ENCODE results near the gene FGF10.

Gene FGF10

DNA sequence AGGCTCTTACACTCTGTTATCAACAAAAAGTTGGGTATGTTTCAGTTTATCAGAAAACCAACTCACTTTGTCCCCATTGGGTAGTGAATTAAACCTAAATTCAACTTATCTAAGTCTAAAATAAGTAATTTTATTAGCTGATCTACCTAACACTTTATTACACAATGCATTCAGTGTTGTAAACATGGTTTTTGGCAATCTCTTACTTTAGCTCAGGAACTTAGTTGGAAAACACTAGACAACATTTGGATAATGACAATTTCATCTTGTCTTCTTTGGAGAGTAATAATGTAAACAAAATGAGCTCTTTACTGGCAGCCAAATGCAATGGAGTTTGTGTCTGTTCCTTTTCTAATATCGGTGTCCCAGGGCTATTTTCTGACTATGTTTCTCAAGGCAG, 33.0 kb downstream of the FGF10 start:
- DNase-seq (ENCODE audit: low read depth in 2 of 2), result no peak

- DNase-seq (ENCODE audit: low read depth in 2 of 2), result no peak
Observed at GRCh38 chr5:44345871-44346270, 43.3 kb downstream of the FGF10 start.

DNA sequence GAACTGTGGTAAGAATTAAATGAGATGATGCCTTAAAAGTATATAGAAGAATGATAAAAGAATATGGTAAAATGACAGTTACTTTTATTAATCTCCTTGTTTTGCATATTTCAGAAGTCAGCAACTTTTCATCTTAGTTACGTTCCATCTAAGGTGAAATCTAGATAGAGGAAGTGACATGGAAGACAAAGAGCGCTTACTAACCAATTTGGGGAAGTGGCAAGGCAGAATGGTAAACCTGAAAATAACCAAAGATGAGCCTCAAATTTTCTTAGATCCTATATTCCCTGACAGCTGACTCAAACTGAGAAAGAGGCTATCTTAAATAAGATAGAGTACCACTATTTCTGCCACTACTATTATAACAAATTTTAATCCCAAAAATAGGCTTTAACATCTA, 52.5 kb downstream of the FGF10 start:
- no peak for DNase-seq (ENCODE audit: low read depth in 2 of 2)

DNA sequence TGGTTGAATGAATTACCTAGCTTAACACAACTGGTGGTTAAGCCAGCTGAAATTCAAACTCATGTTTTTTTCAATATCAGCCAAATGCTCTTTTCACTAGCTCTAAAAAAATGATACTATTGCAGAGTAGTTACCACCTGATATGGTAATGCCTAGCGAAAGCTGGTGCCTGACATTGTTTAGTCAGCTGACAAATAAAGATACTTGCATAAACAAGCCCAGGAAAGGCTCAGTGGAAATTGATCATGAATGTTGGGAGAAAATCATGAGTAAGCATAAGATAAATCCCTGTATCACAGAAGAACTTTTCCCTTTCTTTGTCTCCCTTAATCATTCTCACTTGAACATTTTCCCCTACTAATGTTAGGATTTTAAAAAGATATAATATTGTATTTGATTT, 54.6 kb downstream of the FGF10 start:
- DNase-seq (ENCODE audit: low read depth in 2 of 2), result no peak

GRCh38 chr5:44332285-44332971, 56.8 kb downstream of the FGF10 start:
- no peak for DNase-seq (ENCODE audit: low read depth in 2 of 2)

GRCh38 chr5:44331471-44332050, 57.7 kb downstream of the FGF10 start:
- no peak for DNase-seq (ENCODE audit: low read depth in 2 of 2)

DNA sequence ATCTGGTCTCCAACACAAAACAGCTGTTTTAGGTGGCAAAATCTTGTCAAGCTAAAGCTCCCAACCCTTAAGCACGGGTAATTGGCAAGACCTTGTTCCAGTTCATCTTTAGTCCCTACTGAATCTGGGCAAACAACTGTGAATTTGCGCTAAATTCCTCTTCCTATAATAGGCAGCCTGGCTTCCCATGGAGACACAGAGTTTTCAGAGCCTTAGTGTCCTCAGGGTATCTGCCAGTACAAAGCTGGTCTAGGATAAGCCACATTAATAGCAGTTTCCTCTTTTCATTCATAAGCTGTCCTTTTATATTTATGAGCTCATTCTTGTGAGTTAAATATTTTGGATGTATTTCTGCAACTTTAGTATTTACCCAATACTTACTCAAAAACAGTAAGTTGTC, 59.5 kb downstream of the FGF10 start:
- no peak for DNase-seq (ENCODE audit: low read depth in 2 of 2)

DNA sequence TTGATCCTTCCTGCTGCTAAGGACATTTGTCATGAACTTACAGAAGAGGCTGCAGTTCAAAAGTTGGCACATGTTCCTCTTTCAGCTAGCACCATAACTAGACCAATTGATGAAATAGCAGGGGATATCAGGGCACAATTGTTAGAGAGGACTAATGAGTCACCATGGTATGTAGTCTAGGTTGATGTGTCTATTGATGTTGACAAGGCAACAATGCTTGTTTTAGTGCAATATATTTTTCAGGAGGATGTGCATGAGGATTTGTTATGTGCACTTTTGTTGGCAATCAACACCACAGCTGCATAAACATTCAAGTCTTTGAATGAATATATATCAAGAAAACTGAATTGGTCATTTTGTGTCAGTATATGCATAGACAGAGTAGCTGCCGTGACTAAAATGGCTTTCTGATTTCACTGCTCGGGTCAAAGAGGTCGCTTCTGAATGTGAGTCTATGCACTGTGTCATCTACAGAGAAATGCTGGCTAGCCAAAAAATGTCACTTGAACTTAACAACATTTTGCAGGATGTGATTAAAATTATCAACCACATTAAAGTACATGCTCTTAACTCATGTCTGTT, 68.0 kb downstream of the FGF10 start:
- no peak for DNase-seq (ENCODE audit: low read depth in 2 of 2)

- DNase-seq (ENCODE audit: low read depth in 2 of 2), result no peak
Observed at GRCh38 chr5:44320188-44320587, 69.0 kb downstream of the FGF10 start.

GRCh38 chr5:44318883-44319282, 70.3 kb downstream of the FGF10 start:
- DNase-seq (ENCODE audit: low read depth in 2 of 2), result no peak

DNA sequence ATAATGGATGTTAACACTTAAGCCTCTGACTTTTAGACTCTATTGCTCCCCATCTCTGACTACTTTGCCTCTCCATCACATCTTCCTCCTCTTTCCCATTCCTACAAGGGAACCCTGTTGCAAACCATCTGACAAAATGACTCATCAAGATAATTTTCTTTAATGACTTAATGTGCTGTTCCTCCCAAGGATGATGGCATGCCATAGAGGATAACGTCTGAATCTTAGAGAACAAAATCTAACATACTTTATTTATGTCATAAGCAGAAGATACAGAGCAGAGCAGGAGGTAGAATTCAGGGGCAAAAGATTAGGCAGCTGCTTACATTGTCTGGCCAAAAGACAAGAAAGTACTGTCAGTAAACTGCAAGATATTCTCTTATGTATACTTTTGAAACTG, 76.8 kb downstream of the FGF10 start:
- no peak for DNase-seq (ENCODE audit: low read depth in 2 of 2)

- DNase-seq (ENCODE audit: low read depth in 2 of 2), result no peak
Observed at GRCh38 chr5:44300551-44300950, 88.7 kb downstream of the FGF10 start.

- DNase-seq (ENCODE audit: low read depth in 2 of 2), result no peak
Observed at GRCh38 chr5:44299394-44299793, 89.8 kb downstream of the FGF10 start.

DNA sequence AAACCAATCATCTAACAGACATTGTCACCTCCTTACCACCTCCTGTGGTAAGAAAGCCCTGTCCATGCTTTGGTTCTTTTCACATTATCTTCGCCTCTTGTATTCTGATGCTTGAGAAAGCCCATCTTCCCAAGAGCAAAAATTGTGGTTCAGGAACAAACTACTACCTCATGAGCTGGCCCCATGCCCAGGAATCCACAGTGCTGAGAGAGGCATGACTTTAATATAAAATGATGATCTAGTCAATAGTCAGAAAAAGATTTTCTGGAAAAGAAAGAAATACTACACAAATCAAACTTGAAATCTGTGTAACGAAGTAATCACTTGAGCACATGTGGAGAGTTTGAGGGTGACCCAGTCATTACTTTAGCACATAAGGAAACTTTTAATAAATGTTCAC, 94.7 kb downstream of the FGF10 start:
- no peak for DNase-seq (ENCODE audit: low read depth in 2 of 2)

- no peak for DNase-seq (ENCODE audit: low read depth in 2 of 2)
Observed at GRCh38 chr5:44292736-44293135, 96.5 kb downstream of the FGF10 start.

GRCh38 chr5:44278469-44278868, 110.8 kb downstream of the FGF10 start:
- DNase-seq (ENCODE audit: low read depth in 2 of 2), result no peak

GRCh38 chr5:44275908-44276307, 113.3 kb downstream of the FGF10 start:
- no peak for DNase-seq (ENCODE audit: low read depth in 2 of 2)

DNA sequence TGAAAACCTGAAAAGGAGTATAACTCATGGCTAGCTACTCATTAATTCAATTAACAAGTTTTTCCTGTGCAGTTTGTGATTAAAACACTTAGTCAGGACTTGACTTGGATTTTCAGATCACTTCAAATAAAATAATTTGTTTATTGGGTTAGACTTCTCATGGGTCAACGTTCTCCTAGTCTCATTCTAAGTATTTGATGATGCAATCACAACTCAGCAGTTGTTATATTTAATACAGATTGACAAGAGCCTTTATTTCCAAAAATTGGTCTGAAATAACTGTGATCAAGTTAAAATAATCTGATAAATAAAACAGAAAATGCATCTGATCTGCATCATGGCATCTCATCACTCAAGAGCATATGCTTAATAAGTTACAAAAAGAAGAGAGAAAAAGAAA, 113.9 kb downstream of the FGF10 start:
- DNase-seq (ENCODE audit: low read depth in 2 of 2), result no peak

- no peak for DNase-seq (ENCODE audit: low read depth in 2 of 2)
Observed at GRCh38 chr5:44267909-44268308, 121.3 kb downstream of the FGF10 start.

DNA sequence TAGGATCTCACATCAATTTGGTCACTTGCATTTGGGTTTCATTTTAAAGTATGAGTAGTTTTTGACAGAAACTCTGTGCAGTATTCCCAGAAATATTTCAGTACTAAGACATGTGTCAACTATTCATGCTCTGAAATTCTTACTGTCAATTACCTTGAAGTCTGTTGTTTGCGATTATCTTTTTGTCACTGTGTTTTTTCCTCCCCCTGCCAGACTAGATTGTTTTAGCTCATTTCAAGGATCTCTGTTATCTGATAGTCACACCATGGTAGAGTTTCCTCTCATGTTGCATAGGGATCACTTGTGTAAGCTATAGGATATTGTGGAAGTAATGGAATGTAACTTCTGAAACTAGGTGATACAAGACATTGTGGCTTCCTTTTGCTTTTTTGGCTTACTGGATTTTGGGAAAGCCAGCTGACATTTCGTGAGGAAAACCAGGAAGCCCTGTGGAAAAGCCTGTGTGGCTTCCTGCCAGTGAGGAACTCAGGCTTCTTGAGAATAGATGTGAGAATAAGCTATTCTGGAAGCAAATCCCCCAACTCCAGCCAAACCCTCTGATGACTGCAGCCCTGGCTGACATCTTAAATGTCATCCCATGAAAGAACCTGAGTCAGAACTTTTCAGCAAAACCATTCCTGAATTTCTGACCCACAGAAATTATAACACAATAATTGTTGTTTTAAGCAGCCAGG, 122.2 kb downstream of the FGF10 start:
- DNase-seq (ENCODE audit: low read depth in 2 of 2), result no peak

- no peak for DNase-seq (ENCODE audit: low read depth in 2 of 2)
Observed at GRCh38 chr5:44265713-44266112, 123.5 kb downstream of the FGF10 start.

- no peak for DNase-seq (ENCODE audit: low read depth in 2 of 2)
Observed at GRCh38 chr5:44260793-44261192, 128.4 kb downstream of the FGF10 start.

Measured in stimulated activated CD4-positive, alpha-beta T cell treated with anti-CD3 and anti-CD28 coated beads, Interleukin-4, amount 100 ng/mL, for 48 hours (primary cell).